ENCODE measurements around the gene BIRC2.

GRCh38 chr11:102399189-102399588, 52.2 kb downstream of the BIRC2 start:
- peak in 1 of 2 donors; percentile 33 for TF ChIP-seq POLR2A (IDR thresholded peaks at IDR 0.05)
- TF ChIP-seq, protein P1, sequence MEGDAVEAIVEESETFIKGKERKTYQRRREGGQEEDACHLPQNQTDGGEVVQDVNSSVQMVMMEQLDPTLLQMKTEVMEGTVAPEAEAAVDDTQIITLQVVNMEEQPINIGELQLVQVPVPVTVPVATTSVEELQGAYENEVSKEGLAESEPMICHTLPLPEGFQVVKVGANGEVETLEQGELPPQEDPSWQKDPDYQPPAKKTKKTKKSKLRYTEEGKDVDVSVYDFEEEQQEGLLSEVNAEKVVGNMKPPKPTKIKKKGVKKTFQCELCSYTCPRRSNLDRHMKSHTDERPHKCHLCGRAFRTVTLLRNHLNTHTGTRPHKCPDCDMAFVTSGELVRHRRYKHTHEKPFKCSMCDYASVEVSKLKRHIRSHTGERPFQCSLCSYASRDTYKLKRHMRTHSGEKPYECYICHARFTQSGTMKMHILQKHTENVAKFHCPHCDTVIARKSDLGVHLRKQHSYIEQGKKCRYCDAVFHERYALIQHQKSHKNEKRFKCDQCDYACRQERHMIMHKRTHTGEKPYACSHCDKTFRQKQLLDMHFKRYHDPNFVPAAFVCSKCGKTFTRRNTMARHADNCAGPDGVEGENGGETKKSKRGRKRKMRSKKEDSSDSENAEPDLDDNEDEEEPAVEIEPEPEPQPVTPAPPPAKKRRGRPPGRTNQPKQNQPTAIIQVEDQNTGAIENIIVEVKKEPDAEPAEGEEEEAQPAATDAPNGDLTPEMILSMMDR (IDR thresholded peaks at IDR 0.05), result no peak
